T-helper 9 cell (primary cell): ENCODE results near the gene EFR3B.
A peak's percentile ranks its signal among the peaks of the same experiment; 100 is the strongest.
"Not testable (repeated sequence)": the region's sequence is repeated elsewhere in the genome, so short reads cannot be mapped to it uniquely, and the experiment has no call there.

Experiments used
- DNase-seq: peaks from one replicate; pipeline ENCODE4 v3.0.0-alpha.2; 2020
- total RNA-seq, 2 donors: gene quantifications; one replicate each; lab custom pipeline; 2026; lab: John Stamatoyannopoulos, UW

The EFR3B gene, protein sequence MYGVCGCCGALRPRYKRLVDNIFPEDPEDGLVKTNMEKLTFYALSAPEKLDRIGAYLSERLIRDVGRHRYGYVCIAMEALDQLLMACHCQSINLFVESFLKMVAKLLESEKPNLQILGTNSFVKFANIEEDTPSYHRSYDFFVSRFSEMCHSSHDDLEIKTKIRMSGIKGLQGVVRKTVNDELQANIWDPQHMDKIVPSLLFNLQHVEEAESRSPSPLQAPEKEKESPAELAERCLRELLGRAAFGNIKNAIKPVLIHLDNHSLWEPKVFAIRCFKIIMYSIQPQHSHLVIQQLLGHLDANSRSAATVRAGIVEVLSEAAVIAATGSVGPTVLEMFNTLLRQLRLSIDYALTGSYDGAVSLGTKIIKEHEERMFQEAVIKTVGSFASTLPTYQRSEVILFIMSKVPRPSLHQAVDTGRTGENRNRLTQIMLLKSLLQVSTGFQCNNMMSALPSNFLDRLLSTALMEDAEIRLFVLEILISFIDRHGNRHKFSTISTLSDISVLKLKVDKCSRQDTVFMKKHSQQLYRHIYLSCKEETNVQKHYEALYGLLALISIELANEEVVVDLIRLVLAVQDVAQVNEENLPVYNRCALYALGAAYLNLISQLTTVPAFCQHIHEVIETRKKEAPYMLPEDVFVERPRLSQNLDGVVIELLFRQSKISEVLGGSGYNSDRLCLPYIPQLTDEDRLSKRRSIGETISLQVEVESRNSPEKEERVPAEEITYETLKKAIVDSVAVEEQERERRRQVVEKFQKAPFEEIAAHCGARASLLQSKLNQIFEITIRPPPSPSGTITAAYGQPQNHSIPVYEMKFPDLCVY
- 0.24 to 0.35 reads per million in 2 donors for total RNA-seq

DNA sequence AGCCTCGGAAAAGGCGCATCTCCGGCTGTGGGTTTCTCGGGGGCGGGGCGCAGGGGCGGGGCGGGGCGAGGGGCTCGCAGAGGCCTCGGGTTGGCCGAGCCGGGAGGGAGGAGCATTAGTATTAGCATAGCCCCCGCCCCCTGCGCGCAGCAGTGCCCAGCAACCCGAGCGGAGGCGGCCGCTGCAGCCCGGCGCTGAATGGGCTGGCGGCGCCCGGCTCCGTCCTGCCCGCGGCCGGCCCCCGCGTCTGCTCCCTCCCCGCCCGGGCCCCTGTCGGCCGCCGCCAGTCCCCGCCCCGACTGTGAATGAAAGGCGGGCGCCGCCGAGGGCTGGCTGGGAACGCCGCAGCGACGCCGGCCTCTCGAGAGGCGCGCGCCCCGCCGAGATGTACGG lies at the start of gene EFR3B:
EFR3B (plus strand) TSS at position 149 of the 393 bp plus-strand sequence; CDS start at position 386, 237 bp downstream.
- peak; percentile 88 for DNase-seq

DNA sequence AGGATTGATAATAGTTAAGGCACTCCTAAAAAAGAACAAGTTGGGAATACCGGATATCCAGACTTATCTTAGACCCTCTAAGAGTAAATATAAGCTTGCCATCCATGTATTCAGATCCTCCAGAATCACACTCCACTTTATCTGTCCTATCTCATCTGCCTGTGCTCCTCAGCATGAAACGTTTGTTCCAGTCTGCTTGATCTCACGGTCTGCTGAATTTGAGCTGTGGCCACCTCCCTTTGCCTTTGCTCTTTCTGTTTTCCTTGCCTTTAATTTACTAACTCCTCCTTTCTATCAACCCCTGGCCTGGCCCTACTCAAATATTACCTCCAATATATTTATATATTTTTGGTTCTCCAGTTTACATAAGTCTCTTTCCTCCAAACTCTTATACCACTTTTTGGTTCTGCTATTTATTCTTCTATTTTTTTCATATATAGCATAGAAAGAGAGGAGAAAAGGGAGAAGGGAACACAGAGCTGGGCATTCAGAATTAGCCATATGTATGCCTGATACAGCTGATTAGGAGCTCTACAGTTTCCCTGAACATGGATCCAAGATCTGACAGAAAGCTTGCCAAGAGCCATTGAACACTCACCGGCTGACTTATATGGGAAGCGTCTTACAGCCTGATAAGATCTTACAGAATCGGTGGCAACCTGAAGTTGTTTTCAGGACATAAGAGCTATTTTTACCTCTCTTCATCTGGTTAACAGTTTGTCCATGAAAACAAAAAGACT lies 48.3 kb upstream of the EFR3B start:
- DNase-seq = no peak

DNA sequence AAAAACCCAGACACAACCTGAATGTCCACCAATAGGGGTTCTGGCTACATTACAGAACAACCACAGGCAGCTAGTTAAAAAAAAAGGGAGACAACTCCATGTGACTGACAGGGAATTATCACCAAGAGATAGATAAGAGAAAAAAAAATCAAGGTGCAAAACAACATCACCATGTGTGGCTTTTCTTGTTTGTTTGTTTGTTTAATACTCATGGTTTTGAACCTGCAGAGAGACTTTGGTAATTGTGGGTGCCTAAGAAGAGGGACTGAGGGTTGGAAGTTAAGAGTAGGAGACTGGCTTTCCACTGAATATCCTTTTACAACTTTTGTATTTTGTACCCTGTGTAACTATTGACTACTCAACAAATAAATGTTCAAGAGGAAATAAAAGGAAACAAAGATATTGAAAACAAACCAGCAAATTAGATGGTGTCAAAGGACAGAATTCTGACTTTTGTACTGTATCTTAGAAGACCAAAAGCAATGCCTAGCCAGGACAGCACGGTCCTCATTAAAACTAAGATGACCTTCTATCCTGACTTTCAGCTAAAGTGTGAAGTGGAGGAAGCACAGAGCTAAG lies 47.6 kb upstream of the EFR3B start:
- DNase-seq = no peak

DNA sequence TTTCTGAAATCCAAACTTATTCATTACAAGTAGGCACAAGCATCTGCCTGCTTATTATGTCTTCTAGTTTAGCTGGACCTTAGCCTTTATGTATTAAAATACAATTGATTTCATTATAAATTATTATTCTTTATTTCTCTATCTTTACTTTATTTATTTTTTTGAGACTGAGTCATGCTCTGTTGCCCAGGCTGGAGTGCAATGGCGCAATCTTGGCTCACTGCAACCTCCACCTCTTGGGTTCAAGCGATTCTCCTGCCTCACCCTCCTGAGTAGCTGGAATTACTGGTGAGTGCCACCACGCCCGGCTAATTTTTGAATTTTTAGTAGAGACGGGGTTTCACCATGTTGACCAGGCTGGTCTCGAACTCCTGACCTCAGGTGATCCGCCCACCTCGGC lies 42.8 kb upstream of the EFR3B start:
- not testable (repeated sequence) for DNase-seq

DNA sequence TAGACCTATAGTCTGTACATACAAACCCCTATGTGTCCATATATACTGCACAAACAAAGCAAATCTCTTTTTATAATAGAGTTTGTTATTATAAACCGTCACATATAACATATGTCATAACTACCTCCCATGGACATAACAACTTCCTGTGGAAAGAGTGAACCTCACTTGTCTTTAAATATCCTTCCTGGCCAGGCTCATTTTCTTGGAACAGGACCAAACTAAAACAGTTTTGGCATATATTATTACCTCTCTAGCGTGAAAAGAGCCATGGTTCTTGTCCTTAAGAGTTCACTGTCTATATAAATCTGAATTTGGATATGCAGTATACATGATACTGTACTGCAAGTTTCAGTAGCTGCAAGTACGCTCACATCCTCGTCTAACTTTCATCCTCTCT lies 41.8 kb upstream of the EFR3B start:
- DNase-seq = no peak

DNA sequence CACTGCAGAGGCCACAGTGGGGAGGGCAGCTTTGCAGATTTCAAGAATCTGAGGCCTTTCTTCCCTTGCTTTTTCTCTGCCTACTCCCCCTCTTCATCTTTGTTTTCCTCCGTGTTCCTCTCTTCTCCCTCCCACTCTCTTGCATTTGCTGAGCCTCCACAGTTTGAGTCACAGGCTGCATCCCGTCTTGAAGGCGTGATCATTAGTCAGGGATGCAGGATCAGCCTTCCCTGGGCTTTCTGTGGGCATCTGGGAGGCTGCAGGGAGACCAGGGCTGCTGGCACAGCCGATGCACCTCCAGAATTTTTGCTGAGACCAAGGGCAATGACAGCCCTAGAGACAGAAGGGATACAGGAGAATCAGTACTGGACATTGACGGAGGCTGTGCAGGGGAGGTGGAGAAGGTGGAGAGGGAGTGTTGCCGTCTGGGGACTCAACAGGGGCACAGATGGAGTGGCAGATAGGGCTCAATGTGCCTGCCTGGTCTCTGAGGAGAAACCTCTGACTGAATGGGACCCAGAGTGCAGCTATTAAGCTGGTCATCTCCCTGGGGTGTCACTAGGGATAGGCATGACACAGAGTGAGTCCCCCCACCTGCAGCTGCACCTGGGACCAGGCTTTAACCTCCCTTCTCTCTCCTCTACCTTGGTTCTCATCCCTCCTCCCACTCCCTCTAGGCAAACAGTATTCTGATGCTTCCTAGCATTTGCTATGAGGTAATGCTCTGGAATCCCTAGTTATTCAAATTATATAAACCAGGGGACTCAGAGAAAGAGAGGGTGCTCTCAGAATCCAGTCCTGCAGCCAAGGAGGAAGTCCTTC lies 41.2 kb upstream of the EFR3B start:
- no peak for DNase-seq

DNA sequence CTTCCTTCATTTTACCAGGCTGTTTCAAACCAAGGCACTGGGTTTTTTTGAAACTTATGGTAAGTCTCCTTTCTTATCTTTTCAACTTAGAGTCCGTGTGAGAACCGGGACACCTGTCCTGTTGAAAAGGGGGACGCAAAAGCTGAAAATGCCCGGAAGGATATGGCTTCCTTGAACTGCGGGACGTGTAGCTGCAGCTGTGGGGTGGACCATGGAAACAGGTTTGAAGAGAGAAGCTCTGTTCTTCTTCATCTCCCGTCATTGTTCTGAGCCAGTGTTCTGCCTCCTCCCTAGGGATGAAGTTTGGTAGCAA lies 40.6 kb upstream of the EFR3B start:
- DNase-seq = no peak

DNA sequence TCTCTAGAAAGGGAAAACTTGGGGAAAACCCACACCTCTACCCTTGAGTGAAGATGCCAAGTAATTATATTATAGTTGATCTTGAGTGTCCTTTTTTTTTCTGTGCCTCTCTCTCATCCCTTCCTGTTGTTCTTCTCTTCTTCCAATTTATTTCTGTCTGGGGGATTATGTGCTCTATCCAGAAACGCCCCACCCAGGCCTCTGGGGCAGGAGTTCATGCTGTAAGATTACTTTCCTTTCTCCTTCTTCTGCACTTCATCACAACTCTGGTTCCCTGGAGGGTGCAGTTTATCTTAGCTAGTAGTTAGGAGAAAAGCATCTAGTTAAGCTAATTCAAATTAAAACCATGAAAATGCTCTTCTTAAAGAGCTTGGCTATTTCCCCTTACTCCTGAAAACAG lies 39.8 kb upstream of the EFR3B start:
- no peak for DNase-seq

DNA sequence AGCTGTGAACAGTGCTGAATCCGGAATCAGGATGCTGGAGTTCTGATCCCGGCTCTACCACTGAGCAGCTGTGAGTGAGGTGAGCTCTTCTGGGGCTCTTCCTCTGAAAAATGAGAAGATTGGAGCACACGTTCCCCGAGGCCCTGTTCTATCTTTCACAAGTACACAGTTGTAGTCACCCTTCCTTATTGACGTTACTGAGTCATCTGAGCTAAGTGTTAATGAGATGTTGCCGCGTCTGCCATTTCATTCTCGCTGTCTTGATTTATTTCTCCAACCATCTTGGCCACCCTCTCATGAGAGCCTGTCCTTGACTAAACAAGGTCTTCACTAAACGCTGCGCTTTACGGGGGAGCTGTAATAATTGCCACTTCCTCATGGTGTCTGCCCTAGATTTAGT lies 31.9 kb upstream of the EFR3B start:
- DNase-seq = no peak

DNA sequence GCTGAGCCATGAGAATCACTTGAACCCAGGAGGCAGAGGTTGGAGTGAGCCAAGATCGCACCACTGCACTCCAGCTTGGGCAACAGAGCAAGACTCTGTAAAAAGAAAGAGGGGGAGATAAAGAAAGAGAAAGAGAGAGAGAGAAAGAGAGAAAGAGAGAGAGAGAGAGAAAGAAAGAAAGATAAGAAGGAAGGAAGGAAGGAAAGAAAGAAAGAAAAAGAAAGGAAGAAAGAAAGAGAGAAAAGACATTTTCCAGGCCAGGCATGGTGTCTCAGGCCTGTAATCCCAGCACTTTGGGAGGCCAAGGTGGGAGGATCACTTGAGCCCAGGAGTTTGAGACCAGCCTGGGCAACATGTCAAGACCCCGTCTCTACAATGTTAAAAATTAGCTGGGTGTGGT lies 30.5 kb upstream of the EFR3B start:
- DNase-seq = not testable (repeated sequence)

DNA sequence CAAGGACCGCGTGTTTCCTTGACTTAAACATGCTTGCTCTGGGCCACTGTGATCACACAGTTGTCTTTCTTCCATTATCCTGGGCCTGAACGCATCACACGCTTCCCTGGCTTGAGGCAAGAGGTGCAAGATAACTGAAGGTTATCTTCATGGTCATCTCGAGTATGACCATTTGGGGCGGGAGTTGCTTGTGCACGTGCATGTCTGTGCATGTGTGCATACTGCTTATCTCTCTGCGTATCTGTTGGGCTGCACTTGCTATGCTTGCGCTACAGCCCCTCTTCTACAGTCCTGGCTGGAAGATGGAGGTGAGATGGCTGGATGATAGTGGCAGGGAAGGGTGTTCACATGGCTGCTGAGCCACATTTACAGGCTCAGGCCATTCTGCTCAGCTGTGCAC lies 27.2 kb upstream of the EFR3B start:
- no peak for DNase-seq

DNA sequence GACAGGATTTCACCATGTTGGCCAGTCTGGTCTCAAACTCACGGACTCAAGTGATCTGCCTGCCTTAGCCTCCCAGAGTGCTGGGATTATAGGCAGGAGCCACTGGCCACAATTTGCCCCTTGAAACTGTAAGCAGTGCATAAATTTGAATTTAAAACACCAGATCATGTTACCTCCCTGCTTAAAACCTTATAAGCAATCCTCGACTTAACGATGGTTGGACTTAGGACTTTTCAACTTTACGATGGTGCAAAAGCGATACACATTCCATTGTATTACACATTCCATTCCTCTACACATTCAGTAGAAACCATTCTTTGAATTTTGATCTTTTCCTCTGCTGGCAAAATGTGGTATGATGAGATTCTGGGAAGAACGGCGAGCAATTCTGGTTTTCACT lies 23.2 kb upstream of the EFR3B start:
- no peak for DNase-seq

DNA sequence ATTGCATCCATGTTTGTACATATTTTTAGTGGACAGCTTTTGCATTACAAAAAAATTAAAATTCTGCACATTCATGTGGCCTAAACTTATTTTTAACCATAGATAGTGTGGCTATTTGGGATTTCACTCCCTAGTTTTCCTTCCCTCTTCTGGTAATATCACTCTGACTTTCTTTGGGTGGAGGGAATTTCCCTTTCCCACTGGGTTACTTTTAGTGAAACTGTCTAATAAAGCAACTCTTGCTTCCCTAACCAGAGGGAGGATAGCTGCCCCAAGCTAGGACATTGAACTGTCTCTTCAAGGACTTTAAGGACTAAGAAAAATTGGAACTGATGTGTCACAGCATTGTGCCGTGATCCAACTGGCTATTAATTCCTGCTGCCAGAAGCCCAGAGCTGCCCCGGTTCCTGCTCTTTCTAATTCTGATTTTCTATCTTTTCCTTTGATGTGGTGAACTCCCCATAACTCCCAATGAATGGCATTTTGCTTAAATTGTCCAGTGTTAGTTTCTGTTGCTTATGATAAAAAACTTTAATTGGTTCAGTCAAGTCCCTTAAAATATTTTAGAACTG lies 20.0 kb upstream of the EFR3B start:
- no peak for DNase-seq

DNA sequence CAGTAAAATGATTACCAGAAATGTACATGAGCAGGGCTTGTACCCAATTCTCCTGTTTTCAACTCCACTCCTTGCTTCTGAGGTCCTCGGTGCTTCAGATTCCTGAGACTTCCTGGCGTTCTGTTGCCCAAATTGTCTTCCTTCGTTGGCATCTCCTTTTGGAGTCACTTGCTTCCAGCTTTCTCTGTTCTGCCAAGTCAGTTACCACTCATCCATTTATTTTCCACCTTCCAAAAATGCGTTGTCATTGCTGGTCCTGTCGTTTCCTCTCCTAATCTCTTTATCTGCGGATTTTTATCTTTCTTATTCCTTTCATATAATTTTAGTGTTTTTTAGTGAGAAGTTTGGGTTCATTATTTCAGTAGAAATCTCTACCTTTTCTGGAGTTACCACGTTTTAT lies 18.5 kb upstream of the EFR3B start:
- no peak for DNase-seq

DNA sequence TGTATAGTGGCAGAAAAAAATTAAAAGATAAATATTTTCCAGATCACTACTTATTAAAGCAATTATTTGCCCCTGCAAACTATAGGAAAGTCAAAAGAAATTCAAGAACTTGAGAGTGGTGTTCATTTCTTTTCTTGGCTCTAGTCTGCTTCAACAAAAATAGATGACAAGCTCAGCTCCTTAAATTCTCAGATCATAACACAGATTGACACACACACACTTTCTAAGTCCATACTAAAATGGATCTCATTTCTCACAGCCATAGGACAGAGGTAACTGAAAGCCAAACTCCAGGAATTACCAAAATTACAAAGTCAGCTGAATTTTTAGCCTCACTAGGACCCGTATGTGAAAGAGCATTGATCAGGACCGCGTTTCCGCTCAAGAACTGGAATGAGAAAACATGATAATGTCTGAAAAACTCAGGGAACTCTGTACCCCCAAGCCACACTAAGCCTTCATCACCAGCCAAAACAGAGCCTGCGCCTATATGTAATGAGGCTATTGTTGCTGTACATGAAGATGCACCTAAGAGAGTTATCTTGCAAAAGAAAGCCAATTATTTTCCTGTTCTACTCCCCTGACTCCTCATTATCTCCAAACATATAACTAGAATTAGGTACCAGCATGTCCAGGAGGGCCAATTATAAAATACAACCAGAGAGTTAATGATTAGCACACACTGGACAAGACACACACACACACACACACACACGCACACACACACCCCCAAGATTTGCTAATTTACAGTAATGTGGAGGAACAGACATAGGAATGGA lies 16.5 kb upstream of the EFR3B start:
- no peak for DNase-seq

DNA sequence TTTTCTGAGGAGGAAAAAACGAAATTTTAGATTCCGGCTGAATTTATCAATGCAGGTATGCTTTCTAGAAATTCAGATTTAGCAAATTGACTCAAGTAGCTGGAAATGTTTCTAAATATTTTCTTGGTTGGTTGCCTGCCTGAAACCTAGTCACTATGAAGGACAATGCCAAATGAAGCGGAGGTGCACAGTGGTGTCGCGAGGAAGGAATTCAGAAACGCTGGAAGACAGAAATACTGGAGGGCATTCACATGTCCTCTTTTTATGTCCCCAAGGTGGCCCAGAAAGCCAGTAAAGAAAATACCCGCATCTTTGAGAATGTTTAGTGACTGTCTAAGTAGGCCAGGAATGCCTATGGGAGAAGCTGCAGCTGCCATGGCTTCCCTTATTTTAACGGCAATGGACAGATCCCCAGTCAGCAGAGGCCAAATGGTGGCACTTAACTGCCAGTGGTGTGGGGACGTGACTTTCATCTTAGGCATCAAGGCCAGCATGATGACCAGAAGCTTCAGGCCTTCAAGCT lies 15.8 kb upstream of the EFR3B start:
- no peak for DNase-seq

DNA sequence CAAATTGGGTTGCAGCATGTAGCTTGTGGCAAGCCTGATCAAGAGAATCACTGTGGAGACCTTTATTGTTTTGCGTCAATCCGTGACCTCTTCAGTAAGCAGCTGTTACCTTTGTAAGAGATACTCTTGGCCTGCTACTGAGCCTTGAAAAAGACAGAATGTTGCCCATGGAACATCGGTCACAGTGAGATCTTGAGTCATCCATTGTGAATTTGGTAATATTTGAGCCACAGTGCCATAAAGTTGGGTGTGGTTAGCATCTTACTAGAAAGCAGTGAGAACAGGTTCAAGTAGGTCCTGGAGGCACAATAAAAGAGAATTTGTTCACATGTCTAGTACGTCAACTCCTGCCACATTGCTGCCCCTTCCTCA lies 12.7 kb upstream of the EFR3B start:
- DNase-seq = no peak

DNA sequence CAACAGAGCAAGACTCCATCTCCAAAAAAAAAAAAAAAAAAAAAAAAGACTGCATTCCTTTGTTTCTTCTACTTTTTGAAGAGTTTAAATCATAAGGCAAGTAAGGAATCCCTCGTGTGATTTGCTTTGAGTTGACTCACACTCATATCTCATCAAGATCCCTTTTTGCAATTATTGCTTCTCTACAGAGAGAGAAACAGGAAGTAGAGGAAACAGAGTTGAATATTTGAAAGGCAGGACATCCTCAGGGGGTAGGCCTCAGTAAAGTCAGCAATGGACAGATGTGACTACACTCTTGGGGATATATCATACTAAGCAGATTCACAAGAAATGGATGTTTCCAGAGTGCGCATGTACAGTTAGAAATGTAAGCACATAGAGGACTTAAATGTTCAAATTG lies 11.2 kb upstream of the EFR3B start:
- DNase-seq = no peak

DNA sequence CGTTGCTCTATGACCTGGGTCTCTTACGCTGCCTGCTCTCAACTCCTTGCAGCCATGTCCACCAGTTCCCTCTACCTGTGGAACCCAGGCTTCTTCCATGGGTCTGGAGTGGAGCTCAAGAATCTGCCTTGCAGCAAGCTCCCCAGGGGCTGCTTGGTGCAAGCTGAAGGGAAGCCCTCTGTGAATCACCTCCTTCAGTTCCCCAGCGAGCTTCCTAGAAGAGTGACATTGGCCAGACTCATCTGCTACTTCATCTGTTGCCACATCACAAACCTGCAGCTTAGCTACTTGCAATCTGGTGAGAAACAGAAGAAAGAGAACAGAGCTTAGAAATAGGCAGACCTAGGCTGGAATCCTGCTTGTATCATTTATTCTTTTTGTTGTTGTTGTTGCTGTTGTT lies 9.8 kb upstream of the EFR3B start:
- no peak for DNase-seq

DNA sequence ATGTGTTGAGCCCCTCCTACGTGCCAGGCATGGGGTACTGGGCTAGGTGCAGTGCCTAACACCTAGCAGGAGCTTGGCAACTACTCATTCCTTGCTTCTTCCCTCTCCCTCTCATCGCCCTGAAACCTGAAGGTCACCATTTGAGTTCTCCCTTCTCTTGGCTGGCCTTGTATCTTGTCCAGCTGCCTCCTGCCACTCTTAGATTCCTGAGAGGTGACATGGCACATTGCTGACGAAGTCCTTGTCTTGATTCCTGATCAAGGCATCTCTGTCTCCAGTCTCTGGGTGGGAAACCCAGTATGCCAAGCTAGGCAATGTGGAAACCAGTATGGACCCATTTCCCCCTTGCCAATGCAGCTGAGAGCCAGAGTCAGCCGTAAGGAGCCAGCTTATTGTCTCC lies 9.0 kb upstream of the EFR3B start:
- DNase-seq = no peak

DNA sequence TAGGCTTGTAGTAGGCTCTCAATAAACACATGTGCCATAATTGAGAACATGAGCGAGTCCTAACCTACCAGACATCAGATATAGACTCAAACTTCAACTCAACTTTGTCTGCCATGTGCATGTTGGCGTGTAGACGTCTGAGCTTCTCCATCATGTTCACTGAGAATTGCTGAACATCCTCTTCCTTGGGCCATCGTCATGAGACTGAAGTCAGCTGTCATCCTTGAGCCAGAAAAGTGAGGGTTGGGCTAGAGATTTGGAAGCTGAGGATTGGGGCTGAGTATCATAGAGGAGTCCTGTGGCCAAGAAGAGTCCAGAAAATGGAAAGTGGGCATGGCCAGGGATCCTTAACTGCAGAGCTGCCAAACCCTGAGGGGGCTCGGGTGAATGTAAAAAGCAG lies 7.8 kb upstream of the EFR3B start:
- no peak for DNase-seq
